Right atrium auricular region (tissue), 2 donors: ENCODE data around the gene RCOR2. TPM values are rescaled to one million over a fixed set of nuclear protein-coding genes. Genes with fewer than 3 reads are reported as not detected.
A peak's percentile ranks its signal among the peaks of the same experiment; 100 is the strongest.

Experiments used
- DNase-seq: peaks from one replicate; pipeline ENCODE4 v3.0.0-alpha.2; 2019; ENCODE audit warnings: low spot score
- H3K27ac ChIP-seq, 2 donors: fragments of 200-600 bp; sonication (generic); 1 replicate in 1 of 2; 2 replicates in 1 of 2; pipeline ENCODE4 v1.5.1; 2016 to 2019
- H3K27me3 ChIP-seq, 2 donors: fragments of 200-600 bp; sonication (generic); one replicate each; pipeline versions ENCODE4 v1.5.1 to v1.6.0; 2017 to 2019
- H3K36me3 ChIP-seq: fragments of 200-600 bp; sonication (generic); one replicate; pipeline ENCODE4 v1.5.1; 2016
- H3K4me1 ChIP-seq, 2 donors: fragments of 200-600 bp; sonication (generic); one replicate each; pipeline versions ENCODE4 v1.5.1 to v1.6.0; 2017 to 2019
- H3K4me3 ChIP-seq, 2 donors: fragments of 200-600 bp; sonication (generic); 1 replicate in 1 of 2; 2 replicates in 1 of 2; pipeline ENCODE4 v1.5.1; 2017 to 2019; ENCODE audit warnings: mild to moderate bottlenecking in 1 of 2, moderate library complexity in 1 of 2
- H3K9me3 ChIP-seq, 2 donors: fragments of 200-600 bp; sonication (generic); one replicate each; pipeline ENCODE4 v1.5.1; 2019
- total RNA-seq, 2 donors: library from RNA; depleted of rRNA; stranded (reverse); fragments of >200 nt; gene quantifications; one replicate each; pipeline ENCODE4 v1.1.0, GENCODE V29; 2016
- TF ChIP-seq, protein P1 (sequence below), 2 donors: fragments of 200-600 bp; sonication (generic); IDR thresholded peaks; one replicate each; pipeline ENCODE4 v1.5.1; 2019; ENCODE audit warnings: antibody characterized with exemption in 2 of 2

The RCOR2 gene
- total RNA-seq, 2 donors from 2014 or later = 0.90 to 1.7 TPM

DNA sequence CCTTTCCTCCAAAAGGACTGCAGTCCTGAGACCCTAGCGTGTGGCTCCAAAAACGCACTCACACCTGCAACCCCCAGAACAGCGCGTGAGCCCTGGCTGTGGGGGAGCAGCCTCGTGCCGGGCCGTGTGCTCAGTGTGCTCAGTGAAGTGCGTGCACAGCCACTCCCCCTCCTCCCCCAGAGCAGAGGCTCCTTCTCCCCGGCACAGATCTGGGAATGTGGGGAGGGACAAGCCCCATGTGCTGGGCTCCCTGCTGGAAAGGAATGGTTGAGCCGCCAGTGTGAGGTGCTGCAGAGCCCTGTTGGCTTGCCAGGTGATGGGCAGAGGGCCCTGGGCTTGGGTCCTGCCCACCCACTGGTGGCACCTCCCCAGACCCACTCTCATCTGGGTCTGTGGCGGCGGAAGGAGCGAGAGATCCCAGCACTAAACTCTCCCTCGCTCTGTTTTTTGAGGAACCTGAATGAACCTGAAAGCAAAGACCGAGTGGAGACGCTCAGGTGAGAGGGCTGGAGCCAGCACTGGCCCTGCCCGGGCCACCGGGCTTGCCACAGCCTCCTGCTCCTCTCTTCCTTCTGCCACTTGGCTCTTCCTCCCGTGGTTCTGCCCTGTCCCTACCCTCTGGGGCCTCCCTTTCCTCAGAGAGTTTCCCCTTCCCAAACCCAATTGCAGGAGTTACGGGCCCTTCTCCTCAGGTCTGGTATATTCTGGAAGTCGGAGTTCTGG, 9.0 kb downstream of the RCOR2 start:
- no peaks in the 10 kb centered on the region for H3K9me3 ChIP-seq
- H3K27ac ChIP-seq = peak overlapping the region in 1 of 2 donors; percentile 23
- TF ChIP-seq, protein P1, sequence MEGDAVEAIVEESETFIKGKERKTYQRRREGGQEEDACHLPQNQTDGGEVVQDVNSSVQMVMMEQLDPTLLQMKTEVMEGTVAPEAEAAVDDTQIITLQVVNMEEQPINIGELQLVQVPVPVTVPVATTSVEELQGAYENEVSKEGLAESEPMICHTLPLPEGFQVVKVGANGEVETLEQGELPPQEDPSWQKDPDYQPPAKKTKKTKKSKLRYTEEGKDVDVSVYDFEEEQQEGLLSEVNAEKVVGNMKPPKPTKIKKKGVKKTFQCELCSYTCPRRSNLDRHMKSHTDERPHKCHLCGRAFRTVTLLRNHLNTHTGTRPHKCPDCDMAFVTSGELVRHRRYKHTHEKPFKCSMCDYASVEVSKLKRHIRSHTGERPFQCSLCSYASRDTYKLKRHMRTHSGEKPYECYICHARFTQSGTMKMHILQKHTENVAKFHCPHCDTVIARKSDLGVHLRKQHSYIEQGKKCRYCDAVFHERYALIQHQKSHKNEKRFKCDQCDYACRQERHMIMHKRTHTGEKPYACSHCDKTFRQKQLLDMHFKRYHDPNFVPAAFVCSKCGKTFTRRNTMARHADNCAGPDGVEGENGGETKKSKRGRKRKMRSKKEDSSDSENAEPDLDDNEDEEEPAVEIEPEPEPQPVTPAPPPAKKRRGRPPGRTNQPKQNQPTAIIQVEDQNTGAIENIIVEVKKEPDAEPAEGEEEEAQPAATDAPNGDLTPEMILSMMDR (IDR thresholded peaks at IDR 0.05) = no peak
- no peak for DNase-seq
- H3K4me1 ChIP-seq = peaks cover 0 to 35% of the 10 kb centered on the region in 2 donors
- H3K4me3 ChIP-seq = no peak overlapping the region
- H3K36me3 ChIP-seq = peaks cover 52% of the 10 kb centered on the region
- H3K27me3 ChIP-seq = no peaks in the 10 kb centered on the region

DNA sequence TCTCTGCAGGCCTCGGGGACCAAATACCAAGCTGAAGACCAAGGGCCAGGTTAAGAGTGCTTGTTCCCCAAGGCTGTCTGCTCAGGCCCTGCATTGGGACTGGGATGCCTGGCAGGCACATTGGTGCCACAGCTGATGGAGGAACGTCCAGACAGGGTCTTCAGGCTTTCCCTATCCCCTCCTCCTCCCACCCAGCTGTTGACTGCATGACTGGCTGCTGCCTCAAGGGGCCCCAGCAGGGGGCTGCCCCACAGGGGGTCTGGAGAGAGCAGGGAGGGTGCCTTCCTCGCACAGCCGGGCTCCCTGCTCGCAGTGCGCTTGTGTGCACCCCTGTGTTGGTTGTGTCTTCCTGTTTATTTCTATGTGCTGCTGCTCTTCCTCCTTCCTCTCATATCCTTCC, 9.9 kb downstream of the RCOR2 start:
- TF ChIP-seq, protein P1 (IDR thresholded peaks at IDR 0.05) = no peak
- no peaks in the 10 kb centered on the region for H3K27me3 ChIP-seq
- peaks cover 0 to 35% of the 10 kb centered on the region in 2 donors for H3K4me1 ChIP-seq
- no peak overlapping the region for H3K4me3 ChIP-seq
- H3K9me3 ChIP-seq = no peaks in the 10 kb centered on the region
- H3K36me3 ChIP-seq = peaks cover 61% of the 10 kb centered on the region
- no peak overlapping the region for H3K27ac ChIP-seq
- no peak for DNase-seq

DNA sequence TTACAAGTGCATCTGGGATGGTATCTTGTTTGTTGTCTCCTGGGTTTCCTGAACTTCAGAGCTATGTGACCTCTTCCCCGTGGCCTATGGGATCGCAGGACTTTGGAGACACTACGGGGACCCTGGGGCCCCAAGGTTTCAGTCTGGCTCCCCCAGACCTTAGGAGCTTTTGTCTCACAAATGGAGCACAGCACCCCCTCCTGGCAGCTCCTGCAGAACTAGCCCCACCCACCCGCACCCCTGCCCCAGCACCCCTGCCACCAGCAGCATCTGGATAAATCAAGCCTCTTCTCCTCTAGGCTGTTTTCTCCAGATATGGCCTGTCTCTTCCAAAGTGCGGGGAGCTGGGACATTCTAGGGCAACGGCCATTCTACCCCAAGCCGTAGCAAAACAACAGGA, 10.4 kb downstream of the RCOR2 start:
- peaks cover 0 to 35% of the 10 kb centered on the region in 2 donors for H3K4me1 ChIP-seq
- H3K9me3 ChIP-seq = no peaks in the 10 kb centered on the region
- DNase-seq = no peak
- H3K27me3 ChIP-seq = no peaks in the 10 kb centered on the region
- H3K36me3 ChIP-seq = peaks cover 66% of the 10 kb centered on the region
- TF ChIP-seq, protein P1 (IDR thresholded peaks at IDR 0.05) = peak in 1 of 2 donors; percentile 44
- no peak overlapping the region for H3K27ac ChIP-seq
- H3K4me3 ChIP-seq = no peak overlapping the region

DNA sequence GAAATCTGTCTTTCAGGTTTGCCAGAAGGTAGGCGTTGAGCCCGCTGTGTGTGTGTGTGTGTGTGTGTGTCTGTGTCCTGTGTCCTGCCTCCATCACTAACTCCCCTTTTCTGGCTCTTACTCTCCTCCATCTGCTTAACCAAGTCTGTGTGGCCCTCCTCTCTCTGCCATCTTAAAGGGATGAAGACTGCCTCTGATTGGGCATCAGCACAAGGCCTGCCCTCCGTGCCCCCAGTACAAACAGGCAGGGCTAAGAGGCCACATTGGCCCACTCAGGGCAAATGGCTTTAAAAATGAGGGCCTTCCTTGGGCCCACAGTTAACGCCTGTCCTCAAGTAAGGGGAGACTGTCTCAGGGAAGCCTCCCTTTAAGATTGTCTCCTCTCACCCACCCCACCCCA, 10.9 kb downstream of the RCOR2 start:
- H3K36me3 ChIP-seq = peaks cover 71% of the 10 kb centered on the region
- H3K27ac ChIP-seq = no peak overlapping the region
- no peaks in the 10 kb centered on the region for H3K9me3 ChIP-seq
- no peak for DNase-seq
- H3K4me3 ChIP-seq = no peak overlapping the region
- TF ChIP-seq, protein P1 (IDR thresholded peaks at IDR 0.05) = no peak
- H3K27me3 ChIP-seq = no peaks in the 10 kb centered on the region
- H3K4me1 ChIP-seq = peaks cover 0 to 35% of the 10 kb centered on the region in 2 donors

DNA sequence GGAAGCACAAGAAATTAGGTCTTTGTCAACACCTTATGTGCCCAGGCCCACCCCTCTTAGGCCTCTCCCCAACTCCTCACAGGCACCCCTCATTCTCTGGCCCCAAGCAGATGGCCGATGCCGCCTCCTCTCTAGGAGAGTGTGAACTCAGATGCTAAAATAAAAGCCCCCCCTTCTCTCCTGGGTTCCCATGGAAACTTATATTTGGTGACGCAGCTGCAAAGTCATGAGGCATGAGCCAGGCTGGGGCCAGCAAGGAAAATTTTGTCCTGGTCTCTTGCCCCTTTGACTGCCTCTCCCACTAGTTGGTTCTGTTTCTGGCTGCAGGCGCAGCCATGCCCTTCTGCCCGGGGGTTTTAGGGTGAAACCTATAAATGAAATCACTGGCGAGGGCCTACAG, 11.8 kb downstream of the RCOR2 start:
- DNase-seq = no peak
- TF ChIP-seq, protein P1 (IDR thresholded peaks at IDR 0.05) = no peak
- no peaks in the 10 kb centered on the region for H3K27me3 ChIP-seq
- H3K4me1 ChIP-seq = peaks cover 0 to 35% of the 10 kb centered on the region in 2 donors
- no peak overlapping the region for H3K4me3 ChIP-seq
- no peaks in the 10 kb centered on the region for H3K9me3 ChIP-seq
- no peak overlapping the region for H3K27ac ChIP-seq
- H3K36me3 ChIP-seq = peaks cover 80% of the 10 kb centered on the region

DNA sequence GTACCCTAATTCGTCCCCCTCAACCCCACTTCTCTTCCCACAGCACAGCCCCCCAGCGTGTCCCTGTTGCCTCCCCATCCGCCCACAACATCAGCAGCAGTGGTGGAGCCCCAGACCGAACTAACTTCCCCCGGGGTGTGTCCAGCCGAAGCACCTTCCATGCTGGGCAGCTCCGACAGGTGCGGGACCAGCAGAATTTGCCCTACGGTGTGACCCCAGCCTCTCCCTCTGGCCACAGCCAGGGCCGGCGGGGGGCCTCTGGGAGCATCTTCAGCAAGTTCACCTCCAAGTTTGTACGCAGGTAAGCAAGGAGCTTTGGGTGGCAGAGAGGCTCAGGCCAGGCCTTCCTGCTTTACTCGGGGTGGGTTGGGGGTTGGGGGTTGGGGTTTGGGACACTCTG, 12.2 kb downstream of the RCOR2 start:
- Histone ChIP-seq H3K27ac (no peak overlapping the region), H3K4me1 (peaks cover 0 to 35% of the 10 kb centered on the region in 2 donors), H3K9me3 (no peaks in the 10 kb centered on the region), H3K27me3 (no peaks in the 10 kb centered on the region), H3K36me3 (peaks cover 84% of the 10 kb centered on the region), H3K4me3 (no peak overlapping the region)
- TF ChIP-seq, protein P1 (IDR thresholded peaks at IDR 0.05) = no peak
- DNase-seq = no peak
